Daoy (cell line): ENCODE data around the gene CNTNAP2. TPM values are rescaled to one million over a fixed set of nuclear protein-coding genes. Genes with fewer than 3 reads are reported as not detected.

Experiments used
- DNase-seq: peaks from one replicate; pipeline ENCODE4 v3.0.0-alpha.2; 2015; ENCODE audit warnings: low read depth
- total RNA-seq: library from RNA; depleted of rRNA; stranded (reverse); fragments of >200 nt; shearing (Covaris generic); gene quantifications from 2 replicates; pipeline ENCODE4 v1.2.3, GENCODE V29; 2014

Gene CNTNAP2
- total RNA-seq, 1 experiment from 2014 or later, result 6.4 TPM

- no peak for DNase-seq
These were observed 647.9 kb downstream of the CNTNAP2 start for GRCh38 chr7:146764458-146764857.

GRCh38 chr7:146768957-146769356 is 652.4 kb downstream of the CNTNAP2 start:
- DNase-seq, result no peak

GRCh38 chr7:146772601-146773000 is 656.0 kb downstream of the CNTNAP2 start:
- DNase-seq, result no peak

GRCh38 chr7:146773506-146773905 is 656.9 kb downstream of the CNTNAP2 start:
- no peak for DNase-seq

- DNase-seq, result no peak
These were observed 664.9 kb downstream of the CNTNAP2 start for GRCh38 chr7:146781352-146782116.

GRCh38 chr7:146787266-146787665 is 670.7 kb downstream of the CNTNAP2 start:
- no peak for DNase-seq

- DNase-seq, result no peak
These were observed 671.4 kb downstream of the CNTNAP2 start for GRCh38 chr7:146788008-146788407.

- no peak for DNase-seq
These were observed 675.0 kb downstream of the CNTNAP2 start for GRCh38 chr7:146791344-146792285.

- DNase-seq, result no peak
These were observed 688.0 kb downstream of the CNTNAP2 start for GRCh38 chr7:146804620-146805019.

GRCh38 chr7:146805082-146805481 is 688.5 kb downstream of the CNTNAP2 start:
- DNase-seq, result no peak

- DNase-seq, result no peak
These were observed 709.7 kb downstream of the CNTNAP2 start for GRCh38 chr7:146826329-146826728.

- DNase-seq, result no peak
These were observed 714.1 kb downstream of the CNTNAP2 start for GRCh38 chr7:146830686-146831085.

- no peak for DNase-seq
These were observed 715.3 kb downstream of the CNTNAP2 start for GRCh38 chr7:146831875-146832274.

- DNase-seq, result no peak
These were observed 727.8 kb downstream of the CNTNAP2 start for GRCh38 chr7:146844405-146844804.

- DNase-seq, result no peak
These were observed 742.1 kb downstream of the CNTNAP2 start for GRCh38 chr7:146858690-146859089.

GRCh38 chr7:146861701-146862100 is 745.1 kb downstream of the CNTNAP2 start:
- DNase-seq, result no peak

GRCh38 chr7:146862415-146862814 is 745.8 kb downstream of the CNTNAP2 start:
- DNase-seq, result no peak

GRCh38 chr7:146864644-146865043 is 748.0 kb downstream of the CNTNAP2 start:
- DNase-seq, result no peak

- no peak for DNase-seq
These were observed 749.1 kb downstream of the CNTNAP2 start for GRCh38 chr7:146865696-146866095.

- no peak for DNase-seq
These were observed 758.1 kb downstream of the CNTNAP2 start for GRCh38 chr7:146874722-146875121.

GRCh38 chr7:146875237-146875785 is 758.7 kb downstream of the CNTNAP2 start:
- no peak for DNase-seq

GRCh38 chr7:146875981-146876380 is 759.4 kb downstream of the CNTNAP2 start:
- no peak for DNase-seq
